ENCODE measurements around the gene TM6SF1.
"Not testable (repeated sequence)": the region's sequence is repeated elsewhere in the genome, so short reads cannot be mapped to it uniquely, and the experiment has no call there.

The TM6SF1 gene

DNA sequence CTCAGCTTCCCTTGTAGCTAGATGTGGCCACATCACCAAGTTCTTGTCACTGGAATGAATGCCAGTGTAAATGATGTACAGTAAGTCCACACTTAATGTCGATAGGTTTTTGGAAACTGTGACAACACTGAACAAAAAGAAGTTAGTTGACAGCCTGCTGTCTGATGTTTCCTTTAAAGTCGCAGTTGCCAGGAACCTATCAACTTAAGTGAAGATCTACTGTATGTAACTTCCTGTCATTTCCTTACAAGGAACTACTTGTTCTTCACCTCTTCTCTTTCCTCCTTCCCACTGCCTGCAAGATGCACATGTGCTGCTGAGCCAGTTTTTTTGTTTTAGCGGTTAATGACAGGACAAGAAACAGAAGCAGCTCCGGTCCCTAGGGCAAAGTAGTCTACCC lies 55.6 kb downstream of the TM6SF1 start:
- DNase-seq (ENCODE audit: extremely low spot score): no peak
- POLR2A ChIA-PET: no interaction called here
- CTCF ChIA-PET: no interaction called here
- TF ChIP-seq ARNT (IDR thresholded peaks at IDR 0.05): no peak
- TF ChIP-seq HDGF (IDR thresholded peaks at IDR 0.05; ENCODE audit: borderline replicate concordance): no peak
- TF ChIP-seq FOXM1 (IDR thresholded peaks at IDR 0.05; ENCODE audit: borderline replicate concordance): no peak
- no peak for TF ChIP-seq ELF4 (IDR thresholded peaks at IDR 0.05)
- TF ChIP-seq CTBP1 (IDR thresholded peaks at IDR 0.05; ENCODE audit: borderline replicate concordance): no peak
- TF ChIP-seq NFRKB (IDR thresholded peaks at IDR 0.05): no peak
- TF ChIP-seq FOXA1 (IDR thresholded peaks at IDR 0.05): no peak
- no peak for TF ChIP-seq SUZ12 (IDR thresholded peaks at IDR 0.05)
- no peak for TF ChIP-seq SP1 (IDR thresholded peaks at IDR 0.05)
- TF ChIP-seq L3MBTL2 (conservative IDR thresholded peaks at IDR 0.05): no peak
- TF ChIP-seq, protein P1, sequence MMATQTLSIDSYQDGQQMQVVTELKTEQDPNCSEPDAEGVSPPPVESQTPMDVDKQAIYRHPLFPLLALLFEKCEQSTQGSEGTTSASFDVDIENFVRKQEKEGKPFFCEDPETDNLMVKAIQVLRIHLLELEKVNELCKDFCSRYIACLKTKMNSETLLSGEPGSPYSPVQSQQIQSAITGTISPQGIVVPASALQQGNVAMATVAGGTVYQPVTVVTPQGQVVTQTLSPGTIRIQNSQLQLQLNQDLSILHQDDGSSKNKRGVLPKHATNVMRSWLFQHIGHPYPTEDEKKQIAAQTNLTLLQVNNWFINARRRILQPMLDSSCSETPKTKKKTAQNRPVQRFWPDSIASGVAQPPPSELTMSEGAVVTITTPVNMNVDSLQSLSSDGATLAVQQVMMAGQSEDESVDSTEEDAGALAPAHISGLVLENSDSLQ (IDR thresholded peaks at IDR 0.05): no peak
- TF ChIP-seq ZNF384 (IDR thresholded peaks at IDR 0.05): no peak
- no peak for TF ChIP-seq TARDBP (IDR thresholded peaks at IDR 0.05)
- no peak for TF ChIP-seq FOXK2 (IDR thresholded peaks at IDR 0.05)
- no peak for TF ChIP-seq LEF1 (IDR thresholded peaks at IDR 0.05; ENCODE audit: borderline replicate concordance)
- no peak for TF ChIP-seq BHLHE40 (IDR thresholded peaks at IDR 0.05; ENCODE audit: borderline replicate concordance)

DNA sequence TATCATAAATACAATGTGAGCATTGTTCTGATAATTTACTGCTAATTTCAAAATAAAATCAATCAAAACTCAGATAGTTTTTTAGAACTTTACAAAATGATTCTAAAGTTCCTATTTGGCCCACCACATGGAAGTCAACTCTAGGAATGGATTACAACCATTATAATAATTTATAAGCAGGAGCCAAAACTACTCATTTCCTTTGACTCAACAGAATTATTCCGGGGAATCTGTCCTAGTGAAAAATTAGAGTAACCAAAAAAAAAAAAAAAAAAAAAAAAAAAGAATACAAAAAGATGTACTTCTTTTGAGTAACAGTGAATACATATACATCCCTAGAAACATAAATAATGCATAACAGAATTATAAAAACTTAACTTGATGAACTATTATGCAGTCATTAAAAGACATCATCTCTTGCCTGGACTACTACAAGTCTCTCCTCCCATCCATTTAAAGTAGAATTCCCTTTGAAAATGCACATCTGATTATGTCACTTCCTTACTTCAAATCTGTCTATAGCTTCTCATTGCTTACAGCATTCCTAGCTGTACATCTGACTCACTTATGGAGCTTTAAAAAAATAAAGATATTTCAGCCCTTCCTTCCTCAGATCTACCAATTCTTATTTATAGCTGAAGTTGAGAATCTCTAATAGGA lies 56.8 kb downstream of the TM6SF1 start:
- no peak for DNase-seq (ENCODE audit: extremely low spot score)

DNA sequence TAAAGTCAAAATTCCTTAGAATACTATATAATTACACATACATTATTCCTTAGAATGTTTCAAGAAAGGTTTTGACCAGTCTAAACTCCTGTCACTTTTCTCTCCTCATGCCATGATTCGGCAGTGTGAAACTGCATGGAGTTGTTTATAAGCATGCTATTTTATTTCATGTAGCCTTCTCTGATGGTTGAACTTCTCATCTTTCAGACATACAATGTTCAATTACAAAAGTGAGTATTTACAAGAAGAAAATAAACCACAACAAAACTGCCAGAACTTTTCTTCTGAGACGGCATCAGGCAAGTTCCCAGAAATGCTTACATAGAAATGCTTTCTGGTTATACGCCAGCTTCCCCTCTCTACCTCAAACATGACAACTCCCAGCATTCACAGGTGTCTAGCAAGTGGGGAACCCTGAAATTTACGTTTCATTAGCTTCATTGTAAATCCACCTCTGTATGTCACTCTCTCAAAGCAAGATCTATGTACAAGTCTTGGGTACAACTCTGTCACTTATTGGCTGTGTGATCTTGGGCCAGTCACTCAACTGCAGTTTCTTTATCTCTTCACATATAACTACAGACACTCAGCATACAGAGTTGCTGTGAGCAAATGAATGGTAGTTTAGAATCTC lies 57.4 kb downstream of the TM6SF1 start:
- TF ChIP-seq FOXM1 (IDR thresholded peaks at IDR 0.05; ENCODE audit: borderline replicate concordance): no peak
- no peak for TF ChIP-seq SUZ12 (IDR thresholded peaks at IDR 0.05)
- no peak for TF ChIP-seq ZNF384 (IDR thresholded peaks at IDR 0.05)
- TF ChIP-seq BHLHE40 (IDR thresholded peaks at IDR 0.05; ENCODE audit: borderline replicate concordance): no peak
- TF ChIP-seq SP1 (IDR thresholded peaks at IDR 0.05): no peak
- no peak for TF ChIP-seq L3MBTL2 (conservative IDR thresholded peaks at IDR 0.05)
- TF ChIP-seq, protein P1 (IDR thresholded peaks at IDR 0.05): no peak
- TF ChIP-seq FOXK2 (IDR thresholded peaks at IDR 0.05): no peak
- TF ChIP-seq CTBP1 (IDR thresholded peaks at IDR 0.05; ENCODE audit: borderline replicate concordance): no peak
- TF ChIP-seq LEF1 (IDR thresholded peaks at IDR 0.05; ENCODE audit: borderline replicate concordance): no peak
- no peak for TF ChIP-seq HDGF (IDR thresholded peaks at IDR 0.05; ENCODE audit: borderline replicate concordance)
- no peak for TF ChIP-seq NFRKB (IDR thresholded peaks at IDR 0.05)
- TF ChIP-seq TARDBP (IDR thresholded peaks at IDR 0.05): no peak
- TF ChIP-seq ARNT (IDR thresholded peaks at IDR 0.05): no peak
- TF ChIP-seq ELF4 (IDR thresholded peaks at IDR 0.05): no peak
- TF ChIP-seq FOXA1 (IDR thresholded peaks at IDR 0.05): no peak
- DNase-seq (ENCODE audit: extremely low spot score): no peak
- ChIA-PET POLR2A (no interaction called here), CTCF (no interaction called here)

More for the DNA sequence above, 56.8 kb downstream of the TM6SF1 start:
- TF ChIP-seq FOXK2 (IDR thresholded peaks at IDR 0.05) (no peak), LEF1 (IDR thresholded peaks at IDR 0.05; ENCODE audit: borderline replicate concordance) (no peak), FOXA1 (IDR thresholded peaks at IDR 0.05) (no peak), FOXM1 (IDR thresholded peaks at IDR 0.05; ENCODE audit: borderline replicate concordance) (no peak), SP1 (IDR thresholded peaks at IDR 0.05) (no peak), SUZ12 (IDR thresholded peaks at IDR 0.05) (no peak), NFRKB (IDR thresholded peaks at IDR 0.05) (no peak), TARDBP (IDR thresholded peaks at IDR 0.05) (no peak), ZNF384 (IDR thresholded peaks at IDR 0.05) (no peak), BHLHE40 (IDR thresholded peaks at IDR 0.05; ENCODE audit: borderline replicate concordance) (no peak)
- POLR2A ChIA-PET: no interaction called here
- CTCF ChIA-PET: no interaction called here

DNA sequence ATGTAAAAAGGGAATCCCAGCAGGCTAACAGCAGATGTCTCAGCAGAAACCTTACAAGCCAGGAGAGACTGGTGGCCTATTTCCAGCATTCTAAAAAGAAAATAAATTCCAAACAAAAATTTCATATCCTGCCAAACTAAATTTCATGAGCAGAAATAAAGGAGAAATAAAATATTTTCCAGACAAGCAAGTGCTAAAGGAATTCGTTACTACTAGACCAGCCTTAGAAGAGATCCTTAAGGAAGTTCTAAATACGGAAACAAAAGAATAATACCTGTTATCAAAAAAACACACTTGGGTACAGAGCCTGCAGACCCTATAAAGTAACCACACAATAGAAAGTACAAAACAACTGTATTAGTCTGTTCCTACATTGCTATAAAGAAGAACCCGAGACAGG lies 58.8 kb downstream of the TM6SF1 start:
- TF ChIP-seq ELF4 (IDR thresholded peaks at IDR 0.05) (no peak), NFRKB (IDR thresholded peaks at IDR 0.05) (no peak), BHLHE40 (IDR thresholded peaks at IDR 0.05; ENCODE audit: borderline replicate concordance) (no peak), ARNT (IDR thresholded peaks at IDR 0.05) (no peak), CTBP1 (IDR thresholded peaks at IDR 0.05; ENCODE audit: borderline replicate concordance) (no peak), FOXA1 (IDR thresholded peaks at IDR 0.05) (no peak)
- ChIA-PET POLR2A (no interaction called here), CTCF (no interaction called here)
- DNase-seq (ENCODE audit: extremely low spot score): no peak

DNA sequence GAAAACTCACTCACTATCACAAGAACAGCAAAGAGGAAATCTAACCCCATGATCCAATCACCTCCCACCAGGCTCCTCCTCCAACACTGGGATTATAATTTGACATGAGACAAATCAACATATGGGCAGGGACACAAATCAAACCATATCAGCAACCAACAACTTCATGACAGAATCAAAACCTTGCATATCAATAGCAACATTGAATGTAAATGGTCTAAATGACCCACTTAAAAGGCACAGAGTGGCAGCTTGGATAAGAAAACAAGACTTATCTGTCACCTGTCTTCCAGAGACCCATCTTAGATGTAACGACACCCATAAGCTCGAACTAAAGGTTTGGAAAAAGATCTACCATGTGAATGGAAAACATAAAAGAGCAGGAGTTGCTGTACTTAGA lies 59.4 kb downstream of the TM6SF1 start:
- POLR2A ChIA-PET: no interaction called here
- TF ChIP-seq L3MBTL2 (conservative IDR thresholded peaks at IDR 0.05) (no peak), ZNF384 (IDR thresholded peaks at IDR 0.05) (no peak), FOXA1 (IDR thresholded peaks at IDR 0.05) (no peak), ELF4 (IDR thresholded peaks at IDR 0.05) (no peak), SUZ12 (IDR thresholded peaks at IDR 0.05) (no peak), BHLHE40 (IDR thresholded peaks at IDR 0.05; ENCODE audit: borderline replicate concordance) (no peak), LEF1 (IDR thresholded peaks at IDR 0.05; ENCODE audit: borderline replicate concordance) (no peak), TARDBP (IDR thresholded peaks at IDR 0.05) (no peak), FOXK2 (IDR thresholded peaks at IDR 0.05) (no peak), ARNT (IDR thresholded peaks at IDR 0.05) (no peak), NFRKB (IDR thresholded peaks at IDR 0.05) (no peak), FOXM1 (IDR thresholded peaks at IDR 0.05; ENCODE audit: borderline replicate concordance) (no peak), CTBP1 (IDR thresholded peaks at IDR 0.05; ENCODE audit: borderline replicate concordance) (no peak), SP1 (IDR thresholded peaks at IDR 0.05) (no peak)
- TF ChIP-seq, protein P1 (IDR thresholded peaks at IDR 0.05): no peak
- CTCF ChIA-PET: no interaction called here
- DNase-seq (ENCODE audit: extremely low spot score): no peak

DNA sequence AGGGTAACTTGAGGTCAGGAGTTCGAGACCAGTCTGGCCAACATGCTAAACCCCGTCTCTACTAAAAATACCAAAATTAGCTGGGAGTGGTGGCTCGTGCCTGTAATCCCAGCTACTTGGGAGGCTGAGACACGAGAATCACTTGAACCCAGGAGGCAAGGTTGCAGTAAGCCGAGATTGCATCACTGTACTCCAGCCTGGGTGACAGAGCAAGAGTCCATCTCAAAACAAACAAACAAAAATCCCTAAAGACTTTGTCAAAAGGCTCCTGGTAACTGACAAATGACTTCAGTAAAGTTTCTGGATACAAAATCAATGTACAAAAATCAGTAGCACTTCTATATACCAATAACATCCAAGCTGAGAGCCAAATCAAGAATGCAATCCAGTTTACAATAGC lies 62.1 kb downstream of the TM6SF1 start:
- CTCF ChIA-PET; POLR2A ChIA-PET; DNase-seq (ENCODE audit: extremely low spot score): not testable (repeated sequence)

Measured in HEK293T (cell line).